PC-3 (cell line): ENCODE results near the gene RAB12. TPM values are rescaled to one million over a fixed set of nuclear protein-coding genes. Genes with fewer than 3 reads are reported as not detected.
"Not testable (repeated sequence)": the region's sequence is repeated elsewhere in the genome, so short reads cannot be mapped to it uniquely, and the experiment has no call there.

Experiments used
- ATAC-seq: fragments of 200-7000 bp; cut with Tn5 transposase; 2 replicates; pipeline ENCODE4 v1.9.1; 2020; ENCODE audit warnings: mild to moderate bottlenecking, moderate library complexity
- BruUV-seq: library from RNA; stranded (reverse); fragments of 400-500 nt; replicated peaks from 2 replicates; lab custom pipeline; 2021; lab: Mats Ljungman, UMichigan
- CTCF ChIA-PET: fragments of 300-600 bp; sonication (Branson Sonifier 250); formaldehyde crosslinking; loops from one replicate; lab custom pipeline; 2022; ENCODE audit warnings: antibody characterized with exemption; lab: Charles Lee
- POLR2A ChIA-PET: fragments of 300-600 bp; sonication (Branson Sonifier 250); formaldehyde crosslinking; loops from one replicate; lab custom pipeline; 2022; ENCODE audit warnings: antibody characterized with exemption; ENCODE audit not compliant: unreplicated experiment; lab: Charles Lee
- DNase-seq: peaks from one replicate; pipeline ENCODE4 v3.0.0-alpha.2; 2015
- H2AFZ ChIP-seq: fragments of 300-600 bp; sonication (generic); 2 replicates; pipeline ENCODE4 v1.6.0; 2016; ENCODE audit warnings: antibody characterized with exemption, low read length
- H3F3A ChIP-seq: fragments of 300-600 bp; sonication (generic); one replicate; pipeline ENCODE4 v1.6.0; 2017; ENCODE audit warnings: antibody characterized with exemption, low read length, control low read depth, mild to moderate bottlenecking; ENCODE audit not compliant: unreplicated experiment
- H3K27ac ChIP-seq: fragments of 300-600 bp; sonication (generic); 2 replicates; pipeline ENCODE4 v1.5.1; 2016; ENCODE audit warnings: mild to moderate bottlenecking, low read length
- H3K27me3 ChIP-seq: fragments of 300-600 bp; sonication (generic); 2 replicates; pipeline ENCODE4 v1.6.1; 2016; ENCODE audit warnings: low read length, mixed read lengths
- H3K36me3 ChIP-seq: fragments of 300-600 bp; sonication (generic); 2 replicates; pipeline ENCODE4 v1.6.1; 2016; ENCODE audit warnings: low read depth, mixed run types, low read length, mixed read lengths
- H3K4me1 ChIP-seq: fragments of 300-600 bp; sonication (generic); 2 replicates; pipeline ENCODE4 v1.5.1; 2016; ENCODE audit warnings: low read length; ENCODE audit not compliant: insufficient read depth
- H3K4me2 ChIP-seq: fragments of 300-600 bp; sonication (generic); 2 replicates; pipeline ENCODE4 v1.6.0; 2016; ENCODE audit warnings: low read length
- H3K4me3 ChIP-seq: fragments of 300-600 bp; sonication (generic); 2 replicates; pipeline ENCODE4 v1.5.1; 2016; ENCODE audit warnings: mild to moderate bottlenecking, low read length, mixed read lengths
- H3K79me2 ChIP-seq: fragments of 300-600 bp; sonication (generic); 2 replicates; pipeline ENCODE4 v1.6.1; 2017; ENCODE audit warnings: low read length, mixed read lengths
- H3K9ac ChIP-seq: fragments of 300-600 bp; sonication (generic); 2 replicates; pipeline ENCODE4 v1.6.0; 2016; ENCODE audit warnings: mild to moderate bottlenecking, low read length
- H3K9me2 ChIP-seq: fragments of 300-600 bp; sonication (generic); replicated peaks from 2 replicates; pipeline ENCODE4 v1.6.1; 2016; ENCODE audit warnings: mixed run types, low read length, mixed read lengths
- H3K9me3 ChIP-seq: fragments of 300-600 bp; sonication (generic); 2 replicates; pipeline ENCODE4 v1.6.1; 2016; ENCODE audit warnings: low read length, mixed read lengths
- H4K20me1 ChIP-seq: fragments of 300-600 bp; sonication (generic); 2 replicates; pipeline ENCODE4 v1.6.1; 2016; ENCODE audit warnings: low read length, mixed read lengths
- CTCF ChIP-seq: fragments of 300-600 bp; sonication (generic); conservative IDR thresholded peaks from 2 replicates; pipeline ENCODE4 v1.5.1; 2017; ENCODE audit warnings: antibody characterized with exemption, low read depth, mild to moderate bottlenecking, low read length
- EZH2 ChIP-seq: fragments of 300-600 bp; sonication (generic); IDR thresholded peaks from one replicate; pipeline ENCODE4 v1.6.1; 2017; ENCODE audit warnings: antibody characterized with exemption, mild to moderate bottlenecking, low read length; ENCODE audit not compliant: unreplicated experiment
- EZH2phosphoT487 ChIP-seq: fragments of 300-600 bp; sonication (generic); IDR thresholded peaks from 2 replicates; pipeline ENCODE4 v1.6.1; 2018; ENCODE audit warnings: mild to moderate bottlenecking, antibody characterized with exemption, low read length, borderline replicate concordance
- intact Hi-C: fragments of 100-400 bp; cut with micrococcal nuclease; formaldehyde crosslinking; loops from 2 replicates; pipeline ENCODE4 v1.9.0; 2023
- total RNA-seq: library from RNA; depleted of rRNA; stranded (reverse); fragments of >200 nt; gene quantifications from 2 replicates; pipeline ENCODE4 v1.2.3, GENCODE V29; 2014

RAB12 gene
- total RNA-seq, 1 experiment from 2014 or later: 50.9 TPM

DNA sequence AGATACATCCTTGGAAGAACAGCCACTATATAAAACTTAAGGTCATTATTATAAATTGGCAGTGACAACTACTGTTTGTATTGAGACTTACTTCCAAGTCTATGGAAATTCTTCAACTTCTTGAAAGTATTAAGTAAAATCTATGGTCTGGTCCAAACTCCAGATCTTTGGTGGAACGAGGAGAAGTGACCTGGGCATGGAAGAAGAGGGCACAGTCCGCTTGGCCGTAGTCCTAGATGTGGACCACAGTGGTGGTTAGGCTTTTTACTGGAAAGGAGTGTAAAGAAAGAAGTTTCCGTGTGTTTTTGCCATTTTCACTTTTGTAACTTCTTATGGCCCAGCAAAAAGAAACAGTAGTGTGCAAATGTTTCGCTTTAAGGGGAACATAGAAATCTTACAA lies 9.8 kb downstream of the RAB12 start:
- Histone ChIP-seq H3K36me3 (peaks cover 12% of the 10 kb centered on the region), H3K4me3 (no peak overlapping the region), H3K9ac (no peak overlapping the region), H3K79me2 (peaks cover 93% of the 10 kb centered on the region), H3F3A (no peaks in the 10 kb centered on the region), H4K20me1 (peaks cover 11% of the 10 kb centered on the region), H3K9me2 (no peaks in the 10 kb centered on the region), H3K27me3 (no peaks in the 10 kb centered on the region), H2AFZ (no peak overlapping the region), H3K4me2 (no peak overlapping the region), H3K9me3 (no peaks in the 10 kb centered on the region), H3K27ac (no peak overlapping the region), H3K4me1 (peaks cover 27% of the 10 kb centered on the region)
- ATAC-seq (no peak), DNase-seq (no peak)
- CTCF ChIA-PET: no interaction called here
- intact Hi-C loops: no loop called here
- POLR2A ChIA-PET: no interaction called here
- no TSS peak for BruUV-seq
- no peak for TF ChIP-seq EZH2
- no peak for TF ChIP-seq CTCF

- no TSS peak for BruUV-seq
- Histone ChIP-seq H3K36me3 (peaks cover 12% of the 10 kb centered on the region), H2AFZ (no peak overlapping the region), H3K9ac (no peak overlapping the region), H3K79me2 (peaks cover 95% of the 10 kb centered on the region), H3K9me2 (no peaks in the 10 kb centered on the region), H3K4me2 (no peak overlapping the region), H3K27ac (no peak overlapping the region), H3K9me3 (no peaks in the 10 kb centered on the region), H3K27me3 (no peaks in the 10 kb centered on the region), H3F3A (no peaks in the 10 kb centered on the region), H3K4me3 (no peak overlapping the region), H4K20me1 (peaks cover 9% of the 10 kb centered on the region), H3K4me1 (peaks cover 23% of the 10 kb centered on the region)
- DNase-seq: no peak
- ATAC-seq: no peak
- no peak for TF ChIP-seq EZH2
- no peak for TF ChIP-seq EZH2phosphoT487
- TF ChIP-seq CTCF: no peak
- CTCF ChIA-PET: no interaction called here
- intact Hi-C loops: no loop called here
- POLR2A ChIA-PET: no interaction called here
Measured at GRCh38 chr18:8619835-8620577, 10.8 kb downstream of the RAB12 start.

- no TSS peak for BruUV-seq
- POLR2A ChIA-PET: no interaction called here
- intact Hi-C loops: no loop called here
- H3K9me3 ChIP-seq: no peaks in the 10 kb centered on the region
- no peak overlapping the region for H3K4me3 ChIP-seq
- no peak overlapping the region for H3K27ac ChIP-seq
- ATAC-seq (no peak), DNase-seq (no peak)
- H4K20me1 ChIP-seq: peaks cover 6% of the 10 kb centered on the region
- H3F3A ChIP-seq: no peaks in the 10 kb centered on the region
- H3K4me1 ChIP-seq: peaks cover 15% of the 10 kb centered on the region
- no peak overlapping the region for H3K4me2 ChIP-seq
- peaks cover 91% of the 10 kb centered on the region for H3K79me2 ChIP-seq
- H3K36me3 ChIP-seq: peaks cover 16% of the 10 kb centered on the region
- no peak overlapping the region for H3K9ac ChIP-seq
- CTCF ChIA-PET: no interaction called here
- no peak overlapping the region for H2AFZ ChIP-seq
- no peaks in the 10 kb centered on the region for H3K9me2 ChIP-seq
- TF ChIP-seq EZH2 (no peak), EZH2phosphoT487 (no peak), CTCF (no peak)
- no peaks in the 10 kb centered on the region for H3K27me3 ChIP-seq
Measured at GRCh38 chr18:8620845-8621244, 11.6 kb downstream of the RAB12 start.

- BruUV-seq, H3F3A ChIP-seq, intact Hi-C loops, POLR2A ChIA-PET, H3K9me3 ChIP-seq, H3K27me3 ChIP-seq, ATAC-seq, H3K4me3 ChIP-seq, H3K4me1 ChIP-seq, H3K9me2 ChIP-seq, H3K27ac ChIP-seq, H3K9ac ChIP-seq, H2AFZ ChIP-seq, H3K4me2 ChIP-seq, DNase-seq, H4K20me1 ChIP-seq, CTCF ChIA-PET: not testable (repeated sequence)
- Histone ChIP-seq H3K79me2 (peaks cover 84% of the 10 kb centered on the region), H3K36me3 (peaks cover 25% of the 10 kb centered on the region)
Measured at GRCh38 chr18:8622625-8623024, 13.4 kb downstream of the RAB12 start.
